ENCODE data around the gene PCED1B.

DNA sequence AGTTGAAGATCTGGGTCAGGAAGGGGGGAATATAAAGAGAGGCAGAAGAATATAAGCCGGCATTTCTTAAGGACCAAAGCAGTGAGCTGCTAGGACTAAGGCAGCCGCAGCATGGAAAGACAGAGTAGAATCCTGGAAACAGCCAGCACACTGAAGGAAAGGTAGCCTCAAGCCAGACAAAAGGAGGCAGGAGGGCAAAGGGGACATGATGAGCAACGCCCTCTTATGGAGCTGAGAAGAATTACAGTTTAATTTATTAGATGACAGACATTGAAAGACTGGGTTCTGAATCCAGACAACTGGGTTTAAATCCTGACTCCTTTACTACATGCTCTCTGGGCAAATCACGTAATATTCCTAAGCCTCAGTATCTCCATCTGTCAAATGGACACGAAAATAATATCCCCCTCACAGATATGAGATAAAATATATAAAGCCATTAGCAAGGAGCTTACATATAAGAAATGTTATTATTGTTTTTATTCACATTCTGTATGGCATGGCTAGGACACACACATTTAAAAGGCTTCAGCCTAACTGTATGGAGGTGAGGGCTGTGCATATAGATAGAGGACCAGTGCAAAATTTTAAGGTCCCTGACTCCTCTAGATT is 8.1 kb upstream of the PCED1B start:
- TF ChIP-seq TRIM28 (IDR thresholded peaks at IDR 0.05; ENCODE audit: borderline replicate concordance, low read length) (no peak), ZNF24 (tag by site-specific recombination; IDR thresholded peaks at IDR 0.05) (no peak), ZEB2 (tag by site-specific recombination; IDR thresholded peaks at IDR 0.05) (no peak)
- TF ChIP-seq, protein P1, sequence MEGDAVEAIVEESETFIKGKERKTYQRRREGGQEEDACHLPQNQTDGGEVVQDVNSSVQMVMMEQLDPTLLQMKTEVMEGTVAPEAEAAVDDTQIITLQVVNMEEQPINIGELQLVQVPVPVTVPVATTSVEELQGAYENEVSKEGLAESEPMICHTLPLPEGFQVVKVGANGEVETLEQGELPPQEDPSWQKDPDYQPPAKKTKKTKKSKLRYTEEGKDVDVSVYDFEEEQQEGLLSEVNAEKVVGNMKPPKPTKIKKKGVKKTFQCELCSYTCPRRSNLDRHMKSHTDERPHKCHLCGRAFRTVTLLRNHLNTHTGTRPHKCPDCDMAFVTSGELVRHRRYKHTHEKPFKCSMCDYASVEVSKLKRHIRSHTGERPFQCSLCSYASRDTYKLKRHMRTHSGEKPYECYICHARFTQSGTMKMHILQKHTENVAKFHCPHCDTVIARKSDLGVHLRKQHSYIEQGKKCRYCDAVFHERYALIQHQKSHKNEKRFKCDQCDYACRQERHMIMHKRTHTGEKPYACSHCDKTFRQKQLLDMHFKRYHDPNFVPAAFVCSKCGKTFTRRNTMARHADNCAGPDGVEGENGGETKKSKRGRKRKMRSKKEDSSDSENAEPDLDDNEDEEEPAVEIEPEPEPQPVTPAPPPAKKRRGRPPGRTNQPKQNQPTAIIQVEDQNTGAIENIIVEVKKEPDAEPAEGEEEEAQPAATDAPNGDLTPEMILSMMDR (tag by site-specific recombination; IDR thresholded peaks at IDR 0.05): 0 out of 2 replicates have a peak, but pooled peaks have one; percentile 5
- TF ChIP-seq, protein P2, sequence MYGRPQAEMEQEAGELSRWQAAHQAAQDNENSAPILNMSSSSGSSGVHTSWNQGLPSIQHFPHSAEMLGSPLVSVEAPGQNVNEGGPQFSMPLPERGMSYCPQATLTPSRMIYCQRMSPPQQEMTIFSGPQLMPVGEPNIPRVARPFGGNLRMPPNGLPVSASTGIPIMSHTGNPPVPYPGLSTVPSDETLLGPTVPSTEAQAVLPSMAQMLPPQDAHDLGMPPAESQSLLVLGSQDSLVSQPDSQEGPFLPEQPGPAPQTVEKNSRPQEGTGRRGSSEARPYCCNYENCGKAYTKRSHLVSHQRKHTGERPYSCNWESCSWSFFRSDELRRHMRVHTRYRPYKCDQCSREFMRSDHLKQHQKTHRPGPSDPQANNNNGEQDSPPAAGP (tag by site-specific recombination; IDR thresholded peaks at IDR 0.05): no peak

Measured in HEK293 (cell line).